Karpas-422 (cell line): ENCODE data around the gene RPL18. TPM values are rescaled to one million over a fixed set of nuclear protein-coding genes. Genes with fewer than 3 reads are reported as not detected.
A peak's percentile ranks its signal among the peaks of the same experiment; 100 is the strongest.
"Not testable (repeated sequence)": the region's sequence is repeated elsewhere in the genome, so short reads cannot be mapped to it uniquely, and the experiment has no call there.

Experiments used
- DNase-seq: peaks from one replicate; pipeline ENCODE4 v3.0.0-alpha.2; 2015
- H2AFZ ChIP-seq: fragments of 200-600 bp; sonication (generic); 2 replicates; pipeline ENCODE4 v1.6.1; 2014; ENCODE audit warnings: antibody characterized with exemption, low read length, mixed read lengths
- H3K27ac ChIP-seq: fragments of 200-600 bp; sonication (generic); 2 replicates; pipeline ENCODE4 v1.5.1; 2014; ENCODE audit warnings: mild to moderate bottlenecking, low read length, moderate library complexity
- H3K27me3 ChIP-seq: fragments of 200-600 bp; sonication (generic); 2 replicates; pipeline ENCODE4 v1.6.1; 2014; ENCODE audit warnings: low read length, mixed read lengths
- H3K36me3 ChIP-seq: fragments of 200-600 bp; sonication (generic); 2 replicates; pipeline ENCODE4 v1.6.1; 2014; ENCODE audit warnings: low read length, mixed read lengths; ENCODE audit not compliant: insufficient read depth
- H3K4me1 ChIP-seq: fragments of 200-600 bp; sonication (generic); 2 replicates; pipeline ENCODE4 v1.6.1; 2014; ENCODE audit warnings: mild to moderate bottlenecking, low read length, mixed read lengths
- H3K4me2 ChIP-seq: fragments of 200-600 bp; sonication (generic); 2 replicates; pipeline ENCODE4 v1.6.1; 2014; ENCODE audit warnings: low read length, low read depth, mild to moderate bottlenecking; ENCODE audit not compliant: poor library complexity, severe bottlenecking
- H3K4me3 ChIP-seq: fragments of 200-600 bp; sonication (generic); 2 replicates; pipeline ENCODE4 v1.5.1; 2014; ENCODE audit warnings: mild to moderate bottlenecking, antibody characterized with exemption, low read length, mixed read lengths
- H3K79me2 ChIP-seq: fragments of 200-600 bp; sonication (generic); 2 replicates; pipeline ENCODE4 v1.6.1; 2014; ENCODE audit warnings: mild to moderate bottlenecking, low read length, mixed read lengths
- H3K9ac ChIP-seq: fragments of 200-600 bp; sonication (generic); 2 replicates; pipeline ENCODE4 v1.6.0; 2014; ENCODE audit warnings: low read length
- H3K9me2 ChIP-seq: fragments of 200-600 bp; sonication (generic), shearing (Covaris generic); replicated peaks from 2 replicates; pipeline ENCODE4 v1.6.0; 2014; ENCODE audit warnings: mild to moderate bottlenecking, low read length, moderate library complexity; ENCODE audit not compliant: insufficient read depth
- H3K9me3 ChIP-seq: fragments of 300-700, 200-600 bp; sonication (generic); 2 replicates; pipeline ENCODE4 v1.6.1; 2014; ENCODE audit warnings: low read length, mixed read lengths
- H4K20me1 ChIP-seq: fragments of 200-600 bp; sonication (generic); 2 replicates; pipeline ENCODE4 v1.6.1; 2014; ENCODE audit warnings: mild to moderate bottlenecking, antibody characterized with exemption, low read length, low read depth; ENCODE audit not compliant: insufficient read depth
- total RNA-seq: library from RNA; depleted of rRNA; stranded (reverse); fragments of >200 nt; shearing (Covaris generic); gene quantifications from 2 replicates; pipeline ENCODE4 v1.2.3, GENCODE V29; 2014; ENCODE audit warnings: low replicate concordance

Gene RPL18
- total RNA-seq, 1 experiment from 2014 or later, result 3,031 TPM

GRCh38 chr19:48659768-48660167 is 40.8 kb upstream of the RPL18 start:
- no peaks in the 10 kb centered on the region for H3K36me3 ChIP-seq
- H3K9me3 ChIP-seq, result no peaks in the 10 kb centered on the region
- H3K4me2 ChIP-seq, result no peak overlapping the region
- no peak overlapping the region for H3K9ac ChIP-seq
- peaks cover 5% of the 10 kb centered on the region for H3K4me1 ChIP-seq
- no peak overlapping the region for H3K4me3 ChIP-seq
- no peaks in the 10 kb centered on the region for H3K27me3 ChIP-seq
- no peaks in the 10 kb centered on the region for H4K20me1 ChIP-seq
- no peaks in the 10 kb centered on the region for H3K79me2 ChIP-seq
- no peaks in the 10 kb centered on the region for H3K9me2 ChIP-seq
- peak; percentile 79 for DNase-seq
- H2AFZ ChIP-seq, result no peak overlapping the region
- H3K27ac ChIP-seq, result no peak overlapping the region

DNA sequence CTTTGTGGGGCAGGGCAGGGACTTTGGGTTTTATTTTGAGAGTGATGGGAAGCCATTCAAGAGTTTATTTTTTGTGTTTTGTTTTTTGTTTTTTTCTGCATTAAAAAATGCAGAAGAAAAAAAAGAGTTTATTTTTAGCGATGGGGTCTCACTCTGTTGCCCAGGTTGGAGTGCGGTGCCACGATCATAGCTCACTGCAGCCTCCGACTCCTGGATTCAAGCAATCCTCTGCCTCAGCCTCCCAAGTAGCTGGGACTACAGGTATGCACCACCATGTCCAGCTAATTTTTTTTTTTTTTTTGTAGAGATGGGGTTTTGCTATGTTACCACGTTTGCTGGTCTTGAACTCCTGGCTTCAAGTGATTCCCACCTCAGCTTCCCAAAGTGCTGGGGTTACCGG is 39.5 kb upstream of the RPL18 start:
- Histone ChIP-seq H3K36me3 (no peaks in the 10 kb centered on the region), H3K4me1 (peaks cover 5% of the 10 kb centered on the region), H3K4me2 (no peak overlapping the region), H3K79me2 (no peaks in the 10 kb centered on the region), H3K9ac (no peak overlapping the region), H3K4me3 (no peak overlapping the region), H3K27ac (no peak overlapping the region), H4K20me1 (no peaks in the 10 kb centered on the region), H2AFZ (no peak overlapping the region), H3K9me3 (no peaks in the 10 kb centered on the region), H3K9me2 (no peaks in the 10 kb centered on the region), H3K27me3 (no peaks in the 10 kb centered on the region)
- no peak for DNase-seq

DNA sequence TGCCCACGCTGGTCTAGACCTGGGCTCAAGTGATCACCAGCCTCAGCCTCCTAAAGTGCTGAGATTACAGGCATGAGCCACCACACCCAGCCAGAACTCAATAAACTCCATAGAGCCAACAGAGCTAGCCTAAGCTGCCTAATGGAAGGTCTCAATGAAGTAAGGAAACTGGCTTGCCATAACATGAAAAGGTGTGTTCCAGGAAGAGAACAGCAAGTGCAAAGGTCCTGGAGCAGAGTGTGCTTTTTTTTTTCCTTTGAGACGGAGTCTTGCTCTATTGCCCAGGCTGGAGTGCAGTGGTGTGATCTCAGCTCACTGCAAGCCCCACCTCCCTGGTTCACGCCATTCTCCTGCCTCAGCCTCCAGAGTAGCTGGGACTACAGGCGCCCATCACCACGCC is 38.9 kb upstream of the RPL18 start:
- not testable (repeated sequence) for DNase-seq, H3K4me2 ChIP-seq, H3K27ac ChIP-seq, H3K9ac ChIP-seq, H4K20me1 ChIP-seq, H3K9me2 ChIP-seq, H3K36me3 ChIP-seq, H3K27me3 ChIP-seq, H3K9me3 ChIP-seq, H3K4me1 ChIP-seq, H3K4me3 ChIP-seq, H3K79me2 ChIP-seq, H2AFZ ChIP-seq

- H3K9me3 ChIP-seq, result no peaks in the 10 kb centered on the region
- H3K9me2 ChIP-seq, result no peaks in the 10 kb centered on the region
- H3K27me3 ChIP-seq, result no peaks in the 10 kb centered on the region
- no peak for DNase-seq
- no peaks in the 10 kb centered on the region for H3K79me2 ChIP-seq
- no peaks in the 10 kb centered on the region for H4K20me1 ChIP-seq
- H3K4me1 ChIP-seq, result peaks cover 5% of the 10 kb centered on the region
- H3K27ac ChIP-seq, result no peak overlapping the region
- no peak overlapping the region for H3K9ac ChIP-seq
- H3K4me3 ChIP-seq, result no peak overlapping the region
- H2AFZ ChIP-seq, result no peak overlapping the region
- no peak overlapping the region for H3K4me2 ChIP-seq
- no peaks in the 10 kb centered on the region for H3K36me3 ChIP-seq
These were observed 38.0 kb upstream of the RPL18 start for GRCh38 chr19:48656840-48657474.

- Histone ChIP-seq H3K36me3 (no peaks in the 10 kb centered on the region), H2AFZ (no peak overlapping the region), H3K79me2 (no peaks in the 10 kb centered on the region), H3K4me1 (no peaks in the 10 kb centered on the region), H3K9me2 (no peaks in the 10 kb centered on the region), H3K9ac (no peak overlapping the region), H3K27ac (no peak overlapping the region), H3K27me3 (no peaks in the 10 kb centered on the region), H3K4me3 (no peak overlapping the region), H3K9me3 (no peaks in the 10 kb centered on the region), H3K4me2 (no peak overlapping the region), H4K20me1 (no peaks in the 10 kb centered on the region)
- no peak for DNase-seq
These were observed 35.5 kb upstream of the RPL18 start for GRCh38 chr19:48654299-48655059.

DNA sequence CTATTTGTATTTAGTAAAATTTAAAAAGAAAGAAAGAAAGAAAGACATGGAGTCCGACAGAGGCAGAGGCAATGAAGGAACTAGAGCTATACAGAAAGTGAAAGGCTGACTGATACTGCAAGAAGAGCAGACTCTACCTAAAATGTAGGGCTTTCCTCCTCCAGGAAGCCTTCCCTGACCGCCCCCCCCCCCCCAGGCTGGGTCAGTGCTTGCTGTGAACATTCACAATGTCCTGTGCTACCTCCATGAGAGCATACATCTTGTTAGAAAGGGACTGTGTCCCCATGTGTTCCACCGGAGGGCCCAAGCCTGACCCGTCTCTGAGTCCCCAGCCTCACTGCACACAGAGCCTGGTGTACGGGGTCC is 32.7 kb upstream of the RPL18 start:
- no peak overlapping the region for H3K27ac ChIP-seq
- H3K9me2 ChIP-seq, result no peaks in the 10 kb centered on the region
- no peaks in the 10 kb centered on the region for H4K20me1 ChIP-seq
- H3K79me2 ChIP-seq, result no peaks in the 10 kb centered on the region
- no peak overlapping the region for H2AFZ ChIP-seq
- no peaks in the 10 kb centered on the region for H3K36me3 ChIP-seq
- no peaks in the 10 kb centered on the region for H3K4me1 ChIP-seq
- no peaks in the 10 kb centered on the region for H3K9me3 ChIP-seq
- H3K4me3 ChIP-seq, result no peak overlapping the region
- H3K27me3 ChIP-seq, result no peaks in the 10 kb centered on the region
- no peak overlapping the region for H3K4me2 ChIP-seq
- H3K9ac ChIP-seq, result no peak overlapping the region
- DNase-seq, result no peak

- no peaks in the 10 kb centered on the region for H3K9me2 ChIP-seq
- H3K9ac ChIP-seq, result no peak overlapping the region
- no peak overlapping the region for H3K4me3 ChIP-seq
- H3K4me2 ChIP-seq, result no peak overlapping the region
- peaks cover 3% of the 10 kb centered on the region for H3K4me1 ChIP-seq
- H3K9me3 ChIP-seq, result no peaks in the 10 kb centered on the region
- H2AFZ ChIP-seq, result no peak overlapping the region
- DNase-seq, result no peak
- H3K79me2 ChIP-seq, result no peaks in the 10 kb centered on the region
- H3K27ac ChIP-seq, result no peak overlapping the region
- no peaks in the 10 kb centered on the region for H3K36me3 ChIP-seq
- no peaks in the 10 kb centered on the region for H4K20me1 ChIP-seq
- H3K27me3 ChIP-seq, result no peaks in the 10 kb centered on the region
These were observed 32.1 kb upstream of the RPL18 start for GRCh38 chr19:48650974-48651682.

GRCh38 chr19:48648134-48648533 is 29.2 kb upstream of the RPL18 start:
- no peaks in the 10 kb centered on the region for H3K79me2 ChIP-seq
- no peaks in the 10 kb centered on the region for H3K36me3 ChIP-seq
- H2AFZ ChIP-seq, result no peak overlapping the region
- no peaks in the 10 kb centered on the region for H3K9me3 ChIP-seq
- DNase-seq, result no peak
- no peak overlapping the region for H3K27ac ChIP-seq
- no peaks in the 10 kb centered on the region for H3K27me3 ChIP-seq
- H3K4me2 ChIP-seq, result no peak overlapping the region
- H3K4me3 ChIP-seq, result no peak overlapping the region
- H3K9me2 ChIP-seq, result no peaks in the 10 kb centered on the region
- no peaks in the 10 kb centered on the region for H4K20me1 ChIP-seq
- H3K9ac ChIP-seq, result no peak overlapping the region
- peaks cover 14% of the 10 kb centered on the region for H3K4me1 ChIP-seq
